ENCODE measurements around the gene CDO1.

Gene CDO1

GRCh38 chr5:115841382-115842088 is 25.1 kb upstream of the CDO1 start, which contains the start of the genes AP3S1 and ATG12:
Gene AP3S1, plus strand, starts transcription at chr5:115841935. Its CDS starts 103 bp downstream, at chr5:115842038.
Gene ATG12, minus strand, starts transcription at chr5:115841565. Its CDS starts 13 bp downstream, at chr5:115841552.
- TF ChIP-seq, protein P1, sequence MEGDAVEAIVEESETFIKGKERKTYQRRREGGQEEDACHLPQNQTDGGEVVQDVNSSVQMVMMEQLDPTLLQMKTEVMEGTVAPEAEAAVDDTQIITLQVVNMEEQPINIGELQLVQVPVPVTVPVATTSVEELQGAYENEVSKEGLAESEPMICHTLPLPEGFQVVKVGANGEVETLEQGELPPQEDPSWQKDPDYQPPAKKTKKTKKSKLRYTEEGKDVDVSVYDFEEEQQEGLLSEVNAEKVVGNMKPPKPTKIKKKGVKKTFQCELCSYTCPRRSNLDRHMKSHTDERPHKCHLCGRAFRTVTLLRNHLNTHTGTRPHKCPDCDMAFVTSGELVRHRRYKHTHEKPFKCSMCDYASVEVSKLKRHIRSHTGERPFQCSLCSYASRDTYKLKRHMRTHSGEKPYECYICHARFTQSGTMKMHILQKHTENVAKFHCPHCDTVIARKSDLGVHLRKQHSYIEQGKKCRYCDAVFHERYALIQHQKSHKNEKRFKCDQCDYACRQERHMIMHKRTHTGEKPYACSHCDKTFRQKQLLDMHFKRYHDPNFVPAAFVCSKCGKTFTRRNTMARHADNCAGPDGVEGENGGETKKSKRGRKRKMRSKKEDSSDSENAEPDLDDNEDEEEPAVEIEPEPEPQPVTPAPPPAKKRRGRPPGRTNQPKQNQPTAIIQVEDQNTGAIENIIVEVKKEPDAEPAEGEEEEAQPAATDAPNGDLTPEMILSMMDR (IDR thresholded peaks at IDR 0.05) = no peak
- Histone ChIP-seq H3K4me1 (ENCODE audit: control insufficient read depth in 1 of 2, insufficient read depth in 1 of 2, low read depth in 1 of 2, low read length in 1 of 2) (peaks cover 62 to 69% of the 10 kb centered on the region in 2 experiments), H3K9me3 (no peaks in the 10 kb centered on the region), H3K27ac (peak within 1 kb of the TSS; percentile 98), H3K36me3 (peaks cover 17% of the 10 kb centered on the region), H3K27me3 (no peaks in the 10 kb centered on the region), H3K4me3 (ENCODE audit: low read depth in 1 of 2, low read length in 1 of 2) (peak within 1 kb of the TSS; percentile 96 to 99)

- Histone ChIP-seq H3K36me3 (peaks cover 24% of the 10 kb centered on the region), H3K27ac (peak overlapping the region; percentile 98), H3K27me3 (no peaks in the 10 kb centered on the region), H3K4me3 (ENCODE audit: low read depth in 1 of 2, low read length in 1 of 2) (peak overlapping the region; percentile 96 to 99), H3K9me3 (no peaks in the 10 kb centered on the region), H3K4me1 (ENCODE audit: control insufficient read depth in 1 of 2, insufficient read depth in 1 of 2, low read depth in 1 of 2, low read length in 1 of 2) (peaks cover 62 to 64% of the 10 kb centered on the region in 2 experiments)
- TF ChIP-seq, protein P1 (IDR thresholded peaks at IDR 0.05) = no peak
These were observed 24.4 kb upstream of the CDO1 start for GRCh38 chr5:115840873-115841272.

DNA sequence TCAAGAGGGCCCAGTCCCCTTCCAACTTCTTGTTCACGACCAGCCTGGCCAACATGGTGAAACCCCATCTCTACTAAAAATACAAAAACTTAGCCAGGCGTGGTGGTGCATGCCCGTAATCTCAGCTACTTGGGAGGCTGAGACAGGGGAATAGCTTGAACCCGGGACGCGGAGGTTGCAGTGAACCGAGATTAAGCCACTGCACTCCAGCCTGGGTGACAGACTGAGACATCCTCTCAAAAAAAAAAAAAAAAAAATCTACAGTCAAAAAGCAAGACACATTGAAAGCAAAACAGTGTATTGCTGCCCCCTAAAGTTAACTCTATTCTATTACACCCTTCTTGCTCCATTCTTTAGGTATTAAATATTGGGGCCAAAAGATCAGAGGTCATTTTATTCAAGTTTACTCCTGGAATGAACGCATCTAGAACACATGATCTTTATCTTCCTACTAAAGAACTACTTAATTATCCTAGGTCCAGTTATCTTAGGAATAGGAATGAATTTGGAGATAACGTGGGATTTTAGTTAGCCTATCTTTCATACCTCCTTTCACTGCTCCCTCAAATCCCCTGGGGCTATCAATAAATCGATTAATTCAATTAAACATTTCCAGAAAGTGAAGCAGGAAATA is 22.5 kb upstream of the CDO1 start:
- Histone ChIP-seq H3K36me3 (peaks cover 35% of the 10 kb centered on the region), H3K4me1 (ENCODE audit: control insufficient read depth in 1 of 2, insufficient read depth in 1 of 2, low read depth in 1 of 2, low read length in 1 of 2) (peaks cover 46% of the 10 kb centered on the region in 2 experiments), H3K9me3 (no peaks in the 10 kb centered on the region), H3K27me3 (no peaks in the 10 kb centered on the region), H3K27ac (peak overlapping the region; percentile 38), H3K4me3 (ENCODE audit: low read depth in 1 of 2, low read length in 1 of 2) (no peak overlapping the region)
- TF ChIP-seq, protein P1 (IDR thresholded peaks at IDR 0.05) = no peak

DNA sequence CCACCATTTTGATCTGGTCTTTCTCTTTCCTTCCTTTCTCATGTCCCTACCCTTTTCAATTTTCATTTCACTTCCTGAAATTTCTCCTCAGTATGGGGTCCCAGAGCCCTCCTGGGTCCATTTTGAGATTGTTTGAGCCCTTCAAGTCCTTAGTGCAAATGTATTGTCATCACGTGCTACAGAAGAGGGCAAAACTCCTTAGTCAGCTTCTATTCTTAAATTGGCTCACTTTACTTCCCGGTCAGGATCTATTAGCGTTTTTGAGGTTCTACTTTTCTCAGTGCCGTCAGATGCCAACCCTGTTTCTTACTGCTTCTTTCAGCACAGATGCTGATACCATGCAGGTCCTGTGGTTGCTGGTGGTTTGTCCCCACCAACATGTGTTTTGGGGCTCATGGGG is 19.0 kb upstream of the CDO1 start:
- H3K4me1 ChIP-seq (ENCODE audit: control insufficient read depth in 1 of 2, insufficient read depth in 1 of 2, low read depth in 1 of 2, low read length in 1 of 2) = peaks cover 24 to 27% of the 10 kb centered on the region in 2 experiments
- H3K27ac ChIP-seq = no peak overlapping the region
- peaks cover 63% of the 10 kb centered on the region for H3K36me3 ChIP-seq
- H3K9me3 ChIP-seq = no peaks in the 10 kb centered on the region
- no peaks in the 10 kb centered on the region for H3K27me3 ChIP-seq
- TF ChIP-seq, protein P1 (IDR thresholded peaks at IDR 0.05) = no peak
- no peak overlapping the region for H3K4me3 ChIP-seq (ENCODE audit: low read depth in 1 of 2, low read length in 1 of 2)

DNA sequence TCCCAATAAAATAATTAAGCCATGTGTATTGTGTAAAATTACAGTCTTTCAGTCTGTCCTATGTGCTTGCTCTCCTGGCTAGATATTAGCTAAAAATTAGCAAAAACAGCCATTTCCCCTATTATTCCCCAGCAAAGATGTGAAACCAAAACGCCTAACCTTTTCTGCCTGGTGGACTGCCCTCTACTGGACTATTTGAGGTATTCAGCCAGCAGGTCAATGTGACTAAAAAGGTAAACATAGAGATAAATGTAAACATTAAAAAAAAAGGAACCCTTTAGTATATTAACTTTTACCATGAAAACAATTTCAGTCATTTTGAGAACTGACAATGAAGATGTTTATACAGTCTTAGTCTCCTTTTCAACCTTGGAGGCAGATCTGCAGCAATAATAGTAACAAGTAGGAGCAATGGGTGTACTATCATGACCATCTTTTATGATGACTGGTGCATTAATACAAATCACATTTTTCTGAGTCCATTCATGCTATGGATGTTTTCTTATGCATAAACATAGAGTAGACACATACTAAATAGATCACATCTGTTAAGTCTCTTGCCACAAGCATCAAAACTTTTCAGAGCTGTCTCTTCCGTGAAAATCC is 14.8 kb upstream of the CDO1 start:
- Histone ChIP-seq H3K36me3 (peaks cover 75% of the 10 kb centered on the region), H3K4me3 (ENCODE audit: low read depth in 1 of 2, low read length in 1 of 2) (no peak overlapping the region), H3K4me1 (ENCODE audit: control insufficient read depth in 1 of 2, insufficient read depth in 1 of 2, low read depth in 1 of 2, low read length in 1 of 2) (no peaks in the 10 kb centered on the region), H3K9me3 (no peaks in the 10 kb centered on the region), H3K27ac (peak overlapping the region; percentile 26), H3K27me3 (no peaks in the 10 kb centered on the region)
- TF ChIP-seq, protein P1 (IDR thresholded peaks at IDR 0.05) = peak; percentile 64
